Heart right ventricle (tissue), 16 donors: Measurements from ENCODE around the gene RHEB. TPM values are rescaled to one million over a fixed set of nuclear protein-coding genes. Genes with fewer than 3 reads are reported as not detected.
A peak's percentile ranks its signal among the peaks of the same experiment; 100 is the strongest.
"Not testable (repeated sequence)": the region's sequence is repeated elsewhere in the genome, so short reads cannot be mapped to it uniquely, and the experiment has no call there.

Experiments used
- ATAC-seq, 8 donors: fragments of 200-7000 bp; cut with Tn5 transposase; one replicate each; pipeline ENCODE4 v1.9.1; 2020; ENCODE audit warnings: mild to moderate bottlenecking in 8 of 8, moderate library complexity in 8 of 8, moderate number of reproducible peaks in 1 of 8
- DNase-seq, 2 donors: peaks; one replicate each; pipeline ENCODE4 v3.0.0-alpha.2; 2020
- H3K27ac ChIP-seq, 10 donors: fragments of 200-600 bp; sonication (generic) in 2 of 10; one replicate each; pipeline versions ENCODE4 v1.5.0 to v1.8.0; 2020 to 2022; ENCODE audit warnings: mild to moderate bottlenecking in 3 of 10
- H3K27me3 ChIP-seq, 7 donors: fragments of 200-600 bp; one replicate each; pipeline ENCODE4 v1.8.0; 2021 to 2022; ENCODE audit warnings: mild to moderate bottlenecking in 2 of 7
- H3K36me3 ChIP-seq, 9 donors: fragments of 200-600 bp; sonication (generic) in 1 of 9; one replicate each; pipeline versions ENCODE4 v1.5.0 to v1.8.0; 2020 to 2022; ENCODE audit warnings: mild to moderate bottlenecking in 2 of 9
- H3K4me1 ChIP-seq, 9 donors: fragments of 200-600 bp; sonication (generic) in 1 of 9; one replicate each; pipeline versions ENCODE4 v1.5.0 to v1.8.0; 2020 to 2022; ENCODE audit warnings: mild to moderate bottlenecking in 4 of 9
- H3K4me3 ChIP-seq, 10 donors: fragments of 200-600 bp; sonication (generic) in 2 of 10; one replicate each; pipeline versions ENCODE4 v1.5.0 to v1.8.0; 2020 to 2022; ENCODE audit warnings: mild to moderate bottlenecking in 7 of 10, moderate library complexity in 2 of 10
- H3K9me3 ChIP-seq, 11 donors: fragments of 200-600 bp in 10 of 11; sonication (generic) in 2 of 11; one replicate each; pipeline versions ENCODE4 v1.5.0 to v1.8.0; 2013 to 2022; ENCODE audit warnings: mild to moderate bottlenecking in 2 of 11, control low read depth in 1 of 11, moderate library complexity in 1 of 11
- CTCF ChIP-seq, 9 donors: fragments of 200-600 bp; sonication (generic) in 2 of 9; IDR thresholded peaks; one replicate each; pipeline versions ENCODE4 v1.5.0 to v1.8.0; 2021 to 2022; ENCODE audit warnings: antibody characterized with exemption in 9 of 9, mild to moderate bottlenecking in 5 of 9, moderate library complexity in 1 of 9
- WGBS, 2 donors: extraction: QIAGEN DNeasy Blood & Tissue Kit; methylation state at CpG; one replicate each; pipeline ENCODE4 v1.1.7; 2013; ENCODE audit warnings: inconsistent platforms in 1 of 2; 5-methylcytosine and 5-hydroxymethylcytosine counted together
- intact Hi-C, 10 donors: fragments of 100-400 bp; cut with DNase I; formaldehyde crosslinking; loops; one replicate each; pipeline versions ENCODE4 v1.11.1 to v1.14.2; 2022
- polyA plus RNA-seq, 2 donors: library from polyadenylated mRNA; stranded (reverse); fragments of 200-250 nt; gene quantifications; one replicate each; pipeline ENCODE4 v1.2.3, GENCODE V29; 2013
- total RNA-seq, 10 donors: library from RNA; stranded (reverse); fragmentation: NEBNext Ultra II Directional in 3 of 10; extraction: Animal tissue kit (Norgen Biotek cat#: 25700) in 3 of 10; gene quantifications; one replicate each; pipeline versions ENCODE4 v1.2.1 to v1.2.4, GENCODE V29; 2021 to 2023
- donor health status: Arrhythmogenic right ventricular cardiomyopathy.
- donor health status: ischemic (EF 13 %, LVEDD 7.1; RV severe dilation, severe dysfunction).
- donor health status: healthy with polysubstance abuse.
- donor health status: DM: no; HTN: yes; CAD: no.
- donor health status: DM: no; HTN: no; CAD: no.
- donor health status: ischemic (EF 25% LVEDD 6.9; RV normal size, moderate dysfunction).
- donor health status: ischemic (EF 25% LVEDD 5.7; RV mildly dilated, moderate dysfunction).
- donor health status: healthy.
- donor health status: DM: yes; HTN: yes; CAD: no.
- donor health status: Ischemic cardiomyopathy.
- donor health status: ischemic (EF 35%, LVEDD 5.7; RV mildly dilated, moderate dysfunction).
- donor health status: nonischemic (EF 11% LVEDD 7.7; RV severe dilation, severe dysfunction).
- donor health status: DM: yes; HTN: yes; CAD: no.
- donor health status: PGD.
- donor health status: ischemic (EF 29% LVEDD 5.4; RV normal size, mild dysfunction).
- donor health status: nonischemic (EF 23%, LVEDD 6.1; RV moderate dilation, normal function).

RHEB gene
- total and polyA plus RNA-seq, 12 donors: 56.0 to 174 (median 104) TPM

DNA sequence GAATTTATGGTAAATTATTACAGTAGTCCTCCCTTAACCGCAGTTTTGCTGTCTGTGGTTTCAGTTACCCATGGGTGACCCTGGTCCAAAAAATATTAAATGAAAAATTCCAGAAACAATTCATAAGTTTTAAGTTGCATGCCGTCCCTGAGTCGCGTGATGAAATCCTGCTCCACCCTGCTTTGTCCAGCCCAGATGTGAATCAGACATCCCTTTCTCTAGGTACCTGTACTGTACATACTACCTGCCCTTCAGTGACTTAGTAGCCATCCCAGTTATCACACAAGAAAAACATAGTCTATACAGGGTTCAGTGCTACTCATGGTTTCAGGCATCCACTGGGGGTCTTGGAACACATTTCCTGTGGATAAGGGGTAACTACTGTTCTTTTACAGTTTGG lies 20.5 kb upstream of the RHEB start:
- intact Hi-C loops: no loop called here
- no peak for ATAC-seq
- Histone ChIP-seq H3K4me1 (peaks cover 0 to 17% (median 11%) of the 10 kb centered on the region in 9 donors), H3K36me3 (no peaks in the 10 kb centered on the region), H3K27ac (no peak overlapping the region), H3K9me3 (no peaks in the 10 kb centered on the region), H3K27me3 (peaks cover 0 to 3% (median 0%) of the 10 kb centered on the region in 7 donors), H3K4me3 (no peak overlapping the region)
- no peak for TF ChIP-seq CTCF (IDR thresholded peaks at IDR 0.05)
- 93 to 97% methylated on average over 4 of the region's 4 CpGs for WGBS, 2 donors
- DNase-seq: no peak

DNA sequence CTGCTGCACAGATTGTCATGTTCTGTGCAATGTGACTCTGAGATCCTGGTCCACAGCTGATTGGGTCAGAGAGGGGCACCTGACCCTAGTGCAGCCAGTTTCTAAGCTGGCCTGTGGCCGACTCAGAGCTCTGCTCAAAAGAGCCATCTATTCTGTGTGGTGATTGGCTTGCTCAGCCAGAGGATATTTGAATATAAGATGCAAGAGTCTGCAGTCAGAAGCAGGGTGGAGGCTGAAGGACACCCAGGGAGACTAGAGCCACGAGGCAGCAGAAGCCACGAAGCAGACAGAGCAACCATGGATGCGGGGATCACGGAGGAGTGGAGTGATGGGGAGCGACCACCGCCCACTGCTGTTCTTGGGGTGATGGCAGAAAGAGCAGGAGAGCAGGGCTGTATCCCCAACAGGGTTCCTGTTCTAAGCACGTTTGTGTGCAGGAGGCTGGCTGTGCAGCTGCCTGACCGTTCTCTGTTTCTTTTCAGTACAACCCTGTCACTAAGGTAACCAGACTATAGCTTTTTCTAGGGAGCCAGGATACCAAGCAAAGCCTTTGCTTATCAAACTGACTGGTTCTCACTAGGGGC lies 19.5 kb upstream of the RHEB start:
- intact Hi-C loops: no loop called here
- no peaks in the 10 kb centered on the region for H3K27me3 ChIP-seq
- peaks cover 0 to 17% (median 11%) of the 10 kb centered on the region in 9 donors for H3K4me1 ChIP-seq
- no peak for TF ChIP-seq CTCF (IDR thresholded peaks at IDR 0.05)
- H3K4me3 ChIP-seq: no peak overlapping the region
- no peaks in the 10 kb centered on the region for H3K36me3 ChIP-seq
- ATAC-seq (peak; percentile 81 to 91 (median 87)), DNase-seq (no peak)
- peak overlapping the region in 2 of 10 donors; percentile 19 to 40 for H3K27ac ChIP-seq
- no peaks in the 10 kb centered on the region for H3K9me3 ChIP-seq
- 56 to 63% methylated on average over 9 of the region's 9 CpGs for WGBS, 2 donors

DNA sequence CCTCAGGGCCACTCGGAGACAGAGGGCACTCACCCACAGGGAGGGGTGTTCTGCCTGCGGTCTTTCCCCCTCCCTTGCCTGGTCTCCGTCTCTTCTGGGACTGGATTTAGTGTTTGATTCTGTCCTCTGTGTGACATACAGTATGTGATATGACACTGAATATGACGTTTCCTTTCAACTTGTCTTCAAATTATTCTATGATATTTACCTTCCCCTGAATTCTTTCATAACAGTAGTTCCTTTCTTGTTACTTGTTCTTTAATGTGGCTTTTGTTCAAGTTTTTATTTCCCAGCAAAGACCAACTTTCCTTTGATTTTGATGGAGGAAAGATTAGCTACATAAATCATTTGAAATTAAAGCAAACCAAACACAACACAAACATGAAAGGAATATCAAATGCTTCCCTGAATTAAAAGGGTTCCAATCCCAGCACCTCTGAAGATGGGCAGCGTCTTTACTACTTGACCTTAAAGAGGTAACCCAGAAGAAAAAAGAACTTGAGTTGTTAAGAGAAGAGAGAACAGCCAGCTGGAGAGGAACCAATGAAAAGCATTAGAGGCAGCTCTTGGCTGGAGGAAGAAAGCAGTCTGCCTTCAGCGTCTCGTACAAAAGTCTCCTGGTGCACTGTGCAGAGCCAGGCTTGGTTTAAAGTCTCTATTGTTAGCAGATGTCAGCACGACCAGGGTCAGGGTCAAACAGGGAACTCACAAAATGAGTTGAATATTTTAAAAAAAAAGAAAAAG lies 18.3 kb upstream of the RHEB start:
- peak; percentile 49 to 82 (median 74) for ATAC-seq
- Histone ChIP-seq H3K27ac (peak overlapping the region in 2 of 10 donors; percentile 19 to 40), H3K36me3 (no peaks in the 10 kb centered on the region), H3K4me3 (no peak overlapping the region), H3K9me3 (no peaks in the 10 kb centered on the region), H3K4me1 (peaks cover 0 to 17% (median 11%) of the 10 kb centered on the region in 9 donors), H3K27me3 (no peaks in the 10 kb centered on the region)
- TF ChIP-seq CTCF (IDR thresholded peaks at IDR 0.05): no peak
- intact Hi-C loops: no loop called here
- WGBS, 2 donors: 30 to 34% methylated on average over 8 of the region's 8 CpGs
- DNase-seq: no peak

DNA sequence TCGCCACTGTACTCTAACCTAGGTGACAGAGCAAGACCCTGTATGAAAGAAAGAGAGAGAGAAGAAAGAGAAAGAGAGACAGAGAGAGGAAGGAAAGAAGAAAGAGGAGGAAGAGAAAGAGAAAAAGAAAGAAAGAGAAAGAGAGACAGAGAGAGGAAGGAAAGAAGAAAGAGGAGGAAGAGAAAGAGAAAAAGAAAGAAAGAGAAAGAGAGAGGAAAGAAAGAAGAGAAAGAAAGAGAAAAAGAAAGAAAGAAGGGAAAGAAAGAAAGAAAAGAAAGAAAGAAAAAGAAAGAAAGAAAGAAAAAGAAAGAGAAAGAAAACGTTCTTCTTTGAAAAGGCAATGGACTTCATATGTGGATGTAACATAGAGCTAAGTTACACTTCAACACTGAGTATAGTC lies 16.5 kb upstream of the RHEB start:
- H3K27ac ChIP-seq, H3K9me3 ChIP-seq, ATAC-seq, H3K36me3 ChIP-seq, H3K4me3 ChIP-seq, intact Hi-C loops, H3K27me3 ChIP-seq, DNase-seq: not testable (repeated sequence)
- H3K4me1 ChIP-seq: peaks cover 0 to 17% (median 11%) of the 10 kb centered on the region in 9 donors
- 90 to 93% methylated on average over 2 of the region's 2 CpGs for WGBS, 2 donors

GRCh38 chr7:151529842-151530241 lies 10.1 kb upstream of the RHEB start:
- no peak for ATAC-seq
- TF ChIP-seq CTCF (IDR thresholded peaks at IDR 0.05): no peak
- Histone ChIP-seq H3K4me3 (no peak overlapping the region), H3K4me1 (no peaks in the 10 kb centered on the region), H3K36me3 (no peaks in the 10 kb centered on the region), H3K27me3 (no peaks in the 10 kb centered on the region), H3K27ac (no peak overlapping the region), H3K9me3 (peaks cover 0 to 25% (median 10%) of the 10 kb centered on the region in 11 donors)
- no peak for DNase-seq
- intact Hi-C loops: no loop called here
